Common myeloid progenitor, CD34-positive (primary cell): ENCODE measurements around the gene KRT10.

Experiments
- CTCF ChIA-PET: fragments of 350-600 bp; sonication (Branson Sonifier 250); formaldehyde crosslinking; loops from one replicate; lab custom pipeline; 2021; ENCODE audit warnings: antibody characterized with exemption; lab: Charles Lee
- POLR2A ChIA-PET: fragments of 350-600 bp; sonication (Branson Sonifier 250); formaldehyde crosslinking; loops from one replicate; lab custom pipeline; 2021; ENCODE audit warnings: antibody characterized with exemption; lab: Charles Lee
- DNase-seq, 3 donors: peaks; one replicate each; pipeline versions ENCODE4 v3.0.0 to v3.0.0-alpha.2; 2013
- H3K27ac ChIP-seq, 2 experiments: 1 replicate in 1 of 2; 2 replicates in 1 of 2; pipeline ENCODE4 v1.7.0; 2013; ENCODE audit warnings: inconsistent platforms in 2 of 2, low read length in 2 of 2, mild to moderate bottlenecking in 2 of 2, low read depth in 1 of 2, moderate library complexity in 1 of 2; ENCODE audit not compliant: severe bottlenecking in 2 of 2, insufficient read depth in 1 of 2, poor library complexity in 1 of 2
- H3K27me3 ChIP-seq, 5 experiments: replicated peaks in 2 of 5; 1 replicate in 3 of 5; 2 replicates in 2 of 5; pipeline versions ENCODE4 v1.6.1 to v1.7.0; 2013; ENCODE audit warnings: low read length in 4 of 5, mild to moderate bottlenecking in 2 of 5, moderate library complexity in 2 of 5, inconsistent platforms in 1 of 5; ENCODE audit not compliant: insufficient read depth in 5 of 5, control insufficient read depth in 4 of 5
- H3K36me3 ChIP-seq, 4 experiments: 1 replicate in 2 of 4; 2 replicates in 2 of 4; pipeline versions ENCODE4 v1.6.1 to v1.7.0; 2013; ENCODE audit warnings: low read length in 3 of 4, control low read depth in 1 of 4, mild to moderate bottlenecking in 1 of 4; ENCODE audit not compliant: control insufficient read depth in 4 of 4, insufficient read depth in 4 of 4
- H3K4me1 ChIP-seq, 4 experiments: 1 replicate in 3 of 4; 2 replicates in 1 of 4; pipeline versions ENCODE4 v1.6.1 to v1.7.1; 2013; ENCODE audit warnings: low read length in 3 of 4, mild to moderate bottlenecking in 3 of 4, control low read depth in 1 of 4, inconsistent platforms in 1 of 4, moderate library complexity in 1 of 4; ENCODE audit not compliant: control insufficient read depth in 4 of 4, insufficient read depth in 4 of 4; ENCODE audit errors: control extremely low read depth in 1 of 4
- H3K4me3 ChIP-seq, 7 experiments: 1 replicate in 4 of 7; 2 replicates in 3 of 7; pipeline versions ENCODE4 v1.5.1 to v1.7.0; 2013; ENCODE audit warnings: mild to moderate bottlenecking in 7 of 7, low read length in 6 of 7, moderate library complexity in 6 of 7, inconsistent platforms in 2 of 7, low read depth in 2 of 7, control low read depth in 1 of 7; ENCODE audit not compliant: insufficient read depth in 4 of 7, control insufficient read depth in 1 of 7; ENCODE audit errors: extremely low read depth in 1 of 7
- H3K9me3 ChIP-seq, 5 experiments: 1 replicate in 4 of 5; 2 replicates in 1 of 5; pipeline versions ENCODE4 v1.6.1 to v1.7.1; 2013; ENCODE audit warnings: low read length in 4 of 5, mild to moderate bottlenecking in 2 of 5, inconsistent platforms in 1 of 5, low read depth in 1 of 5, moderate library complexity in 1 of 5; ENCODE audit not compliant: control insufficient read depth in 4 of 5, insufficient read depth in 2 of 5; ENCODE audit errors: control extremely low read depth in 1 of 5
- WGBS: methylation state at CpG from one replicate; pipeline ENCODE4 v1.1.5; 2013; ENCODE audit not compliant: insufficient coverage; 5-methylcytosine and 5-hydroxymethylcytosine counted together

Gene KRT10

GRCh38 chr17:40809721-40810421 is 12.5 kb downstream of the KRT10 start:
- Histone ChIP-seq H3K27ac (no peak overlapping the region), H3K4me3 (no peak overlapping the region), H3K27me3 (peaks cover 20 to 83% (median 42%) of the 10 kb centered on the region in 5 experiments), H3K4me1 (no peaks in the 10 kb centered on the region), H3K9me3 (peaks cover 0 to 3% (median 0%) of the 10 kb centered on the region in 5 experiments), H3K36me3 (no peaks in the 10 kb centered on the region)
- WGBS: no CpG with 5 or more reads among the region's 2 CpGs
- POLR2A ChIA-PET: no interaction called here
- CTCF ChIA-PET: interaction anchor here (1.1 kb wide), 1 partner anchor 853 kb away, joined by 3 read pairs; no protein-coding TSS in a partner anchor
- no peak for DNase-seq

DNA sequence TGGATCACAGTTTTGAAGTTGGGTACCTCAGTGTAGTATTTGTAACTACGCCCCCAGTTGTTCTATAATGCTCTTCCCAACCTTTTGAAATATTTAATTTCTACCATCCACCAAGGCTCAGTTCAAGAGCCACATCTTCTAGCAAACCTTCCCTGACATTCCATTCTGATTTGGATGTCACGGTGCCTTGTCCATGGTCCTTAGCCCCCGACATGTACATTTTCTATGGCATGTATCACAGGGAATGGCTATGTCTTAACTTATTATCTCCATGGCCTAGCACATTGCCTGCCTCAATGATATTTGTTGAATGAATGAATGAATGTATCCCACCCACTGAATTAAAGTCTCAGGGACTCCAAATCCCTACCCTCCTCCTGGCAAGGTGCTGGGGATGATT is 16.3 kb downstream of the KRT10 start:
- POLR2A ChIA-PET: no interaction called here
- H3K4me3 ChIP-seq: no peak overlapping the region
- H3K27me3 ChIP-seq: peaks cover 21 to 81% (median 30%) of the 10 kb centered on the region in 5 experiments

DNA sequence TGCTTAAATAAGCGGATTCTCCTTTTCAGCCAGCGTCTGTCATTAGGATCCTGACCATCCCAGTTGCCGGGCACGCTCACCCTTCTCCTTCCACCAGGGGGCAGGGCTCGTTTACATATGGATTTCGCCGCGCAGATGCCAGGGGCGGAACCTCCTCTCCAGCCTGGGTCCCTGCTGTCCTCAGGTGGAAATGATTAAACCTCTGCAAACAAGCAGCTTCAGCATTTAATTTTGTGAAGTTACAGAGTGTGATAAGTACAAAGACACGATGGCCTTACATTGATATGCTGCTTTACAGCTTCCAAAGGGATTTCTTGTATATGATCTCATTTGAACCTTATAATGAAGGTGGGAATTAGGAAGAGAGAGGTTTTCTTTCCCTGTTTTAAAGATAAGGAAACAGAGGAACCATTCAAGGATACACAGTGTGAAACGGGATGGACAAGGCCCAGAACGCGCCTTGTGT is 18.8 kb downstream of the KRT10 start:
- ChIA-PET POLR2A (no interaction called here), CTCF (interaction anchor here (0.7 kb wide), 1 partner anchor 8 kb away, joined by 4 read pairs; no protein-coding TSS in a partner anchor)
- peaks cover 20 to 77% (median 24%) of the 10 kb centered on the region in 5 experiments for H3K27me3 ChIP-seq
- H3K4me3 ChIP-seq: no peak overlapping the region
- no peak overlapping the region for H3K27ac ChIP-seq
- WGBS: 20% methylated on average over 8 of the region's 13 CpGs
- peak; percentile 58 to 77 (median 76) for DNase-seq
- no peaks in the 10 kb centered on the region for H3K4me1 ChIP-seq
- no peaks in the 10 kb centered on the region for H3K36me3 ChIP-seq
- no peaks in the 10 kb centered on the region for H3K9me3 ChIP-seq

More for the DNA sequence above, 16.3 kb downstream of the KRT10 start:
- Histone ChIP-seq H3K27ac (no peak overlapping the region), H3K4me1 (no peaks in the 10 kb centered on the region), H3K36me3 (no peaks in the 10 kb centered on the region), H3K9me3 (peaks cover 0 to 3% (median 0%) of the 10 kb centered on the region in 5 experiments)
- 85% methylated on average over 2 of the region's 3 CpGs for WGBS
- CTCF ChIA-PET: interaction anchor here (1.3 to 1.6 kb wide), 2 partner anchors 78 to 857 kb away, joined by 3 to 4 read pairs; no protein-coding TSS in a partner anchor
- DNase-seq: no peak

- no peak overlapping the region for H3K4me3 ChIP-seq
- no peaks in the 10 kb centered on the region for H3K36me3 ChIP-seq
- WGBS: 79% methylated on average over 2 of the region's 2 CpGs
- POLR2A ChIA-PET: no interaction called here
- peaks cover 19 to 72% (median 23%) of the 10 kb centered on the region in 5 experiments for H3K27me3 ChIP-seq
- no peak overlapping the region for H3K27ac ChIP-seq
- H3K4me1 ChIP-seq: no peaks in the 10 kb centered on the region
- DNase-seq: no peak
- no peaks in the 10 kb centered on the region for H3K9me3 ChIP-seq
- CTCF ChIA-PET: no interaction called here
These were observed 21.3 kb downstream of the KRT10 start for GRCh38 chr17:40801157-40801556.

- POLR2A ChIA-PET: no interaction called here
- H3K36me3 ChIP-seq: no peaks in the 10 kb centered on the region
- WGBS: 38% methylated on average over 1 of the region's 1 CpG
- CTCF ChIA-PET: no interaction called here
- no peaks in the 10 kb centered on the region for H3K9me3 ChIP-seq
- no peak overlapping the region for H3K4me3 ChIP-seq
- no peaks in the 10 kb centered on the region for H3K4me1 ChIP-seq
- peaks cover 16 to 72% (median 24%) of the 10 kb centered on the region in 5 experiments for H3K27me3 ChIP-seq
- no peak for DNase-seq
- H3K27ac ChIP-seq: no peak overlapping the region
These were observed 22.0 kb downstream of the KRT10 start for GRCh38 chr17:40800381-40800780.

DNA sequence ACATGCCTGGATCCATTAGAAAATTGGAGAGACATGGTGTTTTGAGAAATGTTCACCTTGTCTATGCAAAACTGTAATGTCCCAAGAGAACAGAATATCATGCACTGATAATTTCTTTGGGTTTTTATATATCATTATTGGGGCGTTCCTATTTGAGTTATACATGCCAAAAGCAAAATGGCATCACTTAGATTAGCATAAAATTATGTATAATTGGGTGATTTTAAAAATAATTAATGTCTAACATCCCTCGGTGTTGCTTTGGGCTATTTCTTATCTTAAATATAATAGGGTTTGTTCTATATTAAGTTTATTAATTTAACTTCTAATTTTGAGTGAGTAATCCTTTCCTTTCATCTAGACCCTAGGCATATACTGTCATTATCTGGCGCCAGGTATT is 22.6 kb downstream of the KRT10 start, which contains the start of gene KRT28:
Gene KRT28, minus strand, starts transcription at position 101 of the 400 bp plus-strand sequence. Its CDS starts 66 bp downstream, at position 35.
- no peaks in the 10 kb centered on the region for H3K4me1 ChIP-seq
- no peak within 1 kb of the TSS for H3K27ac ChIP-seq
- no peaks in the 10 kb centered on the region for H3K9me3 ChIP-seq
- no peak for DNase-seq
- H3K4me3 ChIP-seq: no peak within 1 kb of the TSS
- H3K27me3 ChIP-seq: peaks cover 14 to 72% (median 28%) of the 10 kb centered on the region in 5 experiments
- POLR2A ChIA-PET: no interaction called here
- no peaks in the 10 kb centered on the region for H3K36me3 ChIP-seq
- CTCF ChIA-PET: no interaction called here
- no CpG with 5 or more reads among the region's 3 CpGs for WGBS

DNA sequence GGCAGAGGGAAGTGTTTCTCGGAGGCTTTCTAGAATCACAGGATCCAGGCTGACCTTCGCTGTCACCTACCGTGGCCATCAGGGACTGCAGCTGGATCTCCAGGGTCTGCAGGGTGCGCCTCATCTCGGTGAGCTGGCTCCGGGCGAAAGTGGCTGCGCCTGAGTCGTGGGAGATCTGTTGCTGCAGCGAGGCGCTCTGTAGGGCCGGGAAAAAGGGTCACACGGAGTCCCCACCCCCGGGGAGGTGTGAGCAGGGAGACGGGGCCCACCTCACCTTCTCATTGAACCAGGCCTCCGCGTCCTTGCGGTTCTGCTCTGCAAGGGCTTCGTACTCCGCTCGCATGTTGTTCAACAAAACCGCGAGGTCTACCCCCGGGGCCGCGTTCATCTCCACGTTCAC is 25.6 kb downstream of the KRT10 start:
- no peak overlapping the region for H3K27ac ChIP-seq
- H3K36me3 ChIP-seq: no peaks in the 10 kb centered on the region
- H3K4me1 ChIP-seq: no peaks in the 10 kb centered on the region
- peaks cover 12 to 71% (median 33%) of the 10 kb centered on the region in 5 experiments for H3K27me3 ChIP-seq
- ChIA-PET CTCF (no interaction called here), POLR2A (no interaction called here)
- H3K9me3 ChIP-seq: peaks cover 0 to 1% (median 0%) of the 10 kb centered on the region in 5 experiments
- no peak for DNase-seq
- no peak overlapping the region for H3K4me3 ChIP-seq
- WGBS: 80% methylated on average over 26 of the region's 27 CpGs
